ENCODE measurements around the gene ZNF146. TPM values are rescaled to one million over a fixed set of nuclear protein-coding genes. Genes with fewer than 3 reads are reported as not detected.

The ZNF146 gene
- total RNA-seq, 1 donor from 2014 or later: 70.0 TPM

GRCh38 chr19:36236304-36236945 lies 21.5 kb downstream of the ZNF146 start:
- H3K9me3 Mint-ChIP-seq (ENCODE audit: unreplicated experiment): peaks cover 38% of the 10 kb centered on the region
- TF ChIP-seq CTCF (IDR thresholded peaks at IDR 0.05): no peak
- peaks cover 83% of the 10 kb centered on the region for H3K36me3 Mint-ChIP-seq (ENCODE audit: unreplicated experiment)
- no peaks in the 10 kb centered on the region for H3K27me3 Mint-ChIP-seq (ENCODE audit: unreplicated experiment)
- DNase-seq (ENCODE audit: extremely low spot score, unreplicated experiment): no peak
- no peak overlapping the region for H3K4me3 Mint-ChIP-seq (ENCODE audit: unreplicated experiment)
- H3K4me1 Mint-ChIP-seq (ENCODE audit: unreplicated experiment): no peaks in the 10 kb centered on the region
- H3K27ac Mint-ChIP-seq (ENCODE audit: unreplicated experiment): no peak overlapping the region

- Mint-ChIP-seq H3K4me3 (ENCODE audit: unreplicated experiment) (no peak overlapping the region), H3K27ac (ENCODE audit: unreplicated experiment) (no peak overlapping the region), H3K36me3 (ENCODE audit: unreplicated experiment) (peaks cover 78% of the 10 kb centered on the region), H3K4me1 (ENCODE audit: unreplicated experiment) (no peaks in the 10 kb centered on the region), H3K27me3 (ENCODE audit: unreplicated experiment) (no peaks in the 10 kb centered on the region), H3K9me3 (ENCODE audit: unreplicated experiment) (peaks cover 38% of the 10 kb centered on the region)
- TF ChIP-seq CTCF (IDR thresholded peaks at IDR 0.05): no peak
- DNase-seq (ENCODE audit: extremely low spot score, unreplicated experiment): no peak
Measured at GRCh38 chr19:36236946-36237310, 22.0 kb downstream of the ZNF146 start.

GRCh38 chr19:36244066-36244465 lies 29.2 kb downstream of the ZNF146 start:
- Mint-ChIP-seq H3K4me3 (ENCODE audit: unreplicated experiment) (no peak overlapping the region), H3K36me3 (ENCODE audit: unreplicated experiment) (peaks cover 11% of the 10 kb centered on the region), H3K4me1 (ENCODE audit: unreplicated experiment) (no peaks in the 10 kb centered on the region), H3K27me3 (ENCODE audit: unreplicated experiment) (peaks cover 3% of the 10 kb centered on the region), H3K27ac (ENCODE audit: unreplicated experiment) (no peak overlapping the region), H3K9me3 (ENCODE audit: unreplicated experiment) (peaks cover 24% of the 10 kb centered on the region)
- no peak for DNase-seq (ENCODE audit: extremely low spot score, unreplicated experiment)
- no peak for TF ChIP-seq CTCF (IDR thresholded peaks at IDR 0.05)

GRCh38 chr19:36245210-36246005 lies 30.5 kb downstream of the ZNF146 start:
- no peak for DNase-seq (ENCODE audit: extremely low spot score, unreplicated experiment)
- Mint-ChIP-seq H3K27ac (ENCODE audit: unreplicated experiment) (no peak overlapping the region), H3K4me1 (ENCODE audit: unreplicated experiment) (no peaks in the 10 kb centered on the region), H3K36me3 (ENCODE audit: unreplicated experiment) (peaks cover 2% of the 10 kb centered on the region), H3K9me3 (ENCODE audit: unreplicated experiment) (peaks cover 20% of the 10 kb centered on the region), H3K27me3 (ENCODE audit: unreplicated experiment) (peaks cover 3% of the 10 kb centered on the region), H3K4me3 (ENCODE audit: unreplicated experiment) (no peak overlapping the region)
- no peak for TF ChIP-seq CTCF (IDR thresholded peaks at IDR 0.05)

GRCh38 chr19:36246006-36246481 lies 31.1 kb downstream of the ZNF146 start:
- Mint-ChIP-seq H3K27me3 (ENCODE audit: unreplicated experiment) (peaks cover 3% of the 10 kb centered on the region), H3K27ac (ENCODE audit: unreplicated experiment) (no peak overlapping the region), H3K36me3 (ENCODE audit: unreplicated experiment) (peaks cover 2% of the 10 kb centered on the region), H3K4me1 (ENCODE audit: unreplicated experiment) (no peaks in the 10 kb centered on the region), H3K9me3 (ENCODE audit: unreplicated experiment) (peaks cover 20% of the 10 kb centered on the region), H3K4me3 (ENCODE audit: unreplicated experiment) (no peak overlapping the region)
- DNase-seq (ENCODE audit: extremely low spot score, unreplicated experiment): no peak
- no peak for TF ChIP-seq CTCF (IDR thresholded peaks at IDR 0.05)

Measured in osteocyte (in vitro differentiated cells).